ENCODE data around the gene ZC3H13. TPM values are rescaled to one million over a fixed set of nuclear protein-coding genes. Genes with fewer than 3 reads are reported as not detected.

Gene ZC3H13
- total RNA-seq, 6 experiments from 2014 or later = 31.8 to 40.1 (median 35.6) TPM

- no peak for DNase-seq
- no peaks in the 10 kb centered on the region for H3K36me3 Mint-ChIP-seq (ENCODE audit: low read depth)
- H3K4me1 Mint-ChIP-seq (ENCODE audit: low read depth) = peaks cover 35% of the 10 kb centered on the region
- peaks cover 3% of the 10 kb centered on the region for H3K27me3 Mint-ChIP-seq (ENCODE audit: insufficient read depth)
- TF ChIP-seq CTCF (IDR thresholded peaks at IDR 0.05) = no peak
- peak overlapping the region; percentile 98 for H3K27ac Mint-ChIP-seq
- H3K4me3 Mint-ChIP-seq = peak overlapping the region; percentile 96
- H3K9me3 Mint-ChIP-seq = no peaks in the 10 kb centered on the region
Observed at GRCh38 chr13:46051968-46052318, 603 bp downstream of the ZC3H13 start.

DNA sequence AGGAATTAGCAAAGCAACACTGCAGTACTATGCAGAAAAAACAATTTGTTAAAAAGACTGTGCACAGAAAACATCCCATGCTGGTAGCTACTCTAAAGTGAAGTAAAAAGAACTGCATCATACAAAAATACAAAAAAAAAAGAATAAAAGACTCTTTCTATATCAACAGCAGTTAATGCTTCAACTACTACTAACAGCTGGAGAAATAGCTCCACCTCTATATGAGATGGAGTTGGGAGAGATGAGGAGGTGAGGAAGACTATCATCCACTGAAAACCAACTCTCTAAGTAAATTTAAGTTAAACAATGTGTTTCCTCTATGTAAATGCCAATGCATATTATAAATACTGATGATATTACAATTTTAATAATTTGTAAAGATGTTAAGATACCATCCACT, 1.8 kb downstream of the ZC3H13 start:
- TF ChIP-seq CTCF (IDR thresholded peaks at IDR 0.05) = no peak
- Mint-ChIP-seq H3K9me3 (no peaks in the 10 kb centered on the region), H3K4me3 (peak overlapping the region; percentile 96), H3K4me1 (ENCODE audit: low read depth) (peaks cover 28% of the 10 kb centered on the region), H3K27me3 (ENCODE audit: insufficient read depth) (peaks cover 3% of the 10 kb centered on the region), H3K36me3 (ENCODE audit: low read depth) (no peaks in the 10 kb centered on the region), H3K27ac (no peak overlapping the region)
- no peak for DNase-seq

GRCh38 chr13:46045424-46045823, 7.1 kb downstream of the ZC3H13 start:
- peaks cover 25% of the 10 kb centered on the region for H3K4me1 Mint-ChIP-seq (ENCODE audit: low read depth)
- H3K27me3 Mint-ChIP-seq (ENCODE audit: insufficient read depth) = no peaks in the 10 kb centered on the region
- no peak overlapping the region for H3K4me3 Mint-ChIP-seq
- no peak overlapping the region for H3K27ac Mint-ChIP-seq
- H3K9me3 Mint-ChIP-seq = no peaks in the 10 kb centered on the region
- no peak for TF ChIP-seq CTCF (IDR thresholded peaks at IDR 0.05)
- DNase-seq = no peak
- H3K36me3 Mint-ChIP-seq (ENCODE audit: low read depth) = peaks cover 9% of the 10 kb centered on the region; the same call in 1 of the 2 replicates

DNA sequence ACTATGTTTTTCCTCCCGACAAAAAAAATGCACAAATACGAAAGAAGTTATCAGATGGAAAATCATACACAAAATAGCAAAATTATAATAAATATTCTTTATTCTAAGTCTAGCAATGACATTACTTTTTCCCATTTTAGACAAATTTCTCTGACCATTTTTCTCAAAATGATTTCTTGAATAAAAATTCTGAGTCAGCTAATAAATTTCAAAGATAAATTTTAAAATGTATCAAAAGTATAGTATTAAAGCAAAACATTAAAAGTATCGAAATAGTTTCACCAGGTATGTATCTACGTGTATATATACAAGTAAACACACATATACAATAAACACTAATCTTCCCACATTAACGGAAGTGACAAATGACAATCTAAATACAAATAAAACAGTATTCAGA, 8.9 kb downstream of the ZC3H13 start:
- Mint-ChIP-seq H3K36me3 (ENCODE audit: low read depth) (peaks cover 10% of the 10 kb centered on the region; the same call in 1 of the 2 replicates), H3K27me3 (ENCODE audit: insufficient read depth) (no peaks in the 10 kb centered on the region), H3K27ac (no peak overlapping the region), H3K9me3 (no peaks in the 10 kb centered on the region), H3K4me1 (ENCODE audit: low read depth) (peaks cover 29% of the 10 kb centered on the region), H3K4me3 (no peak overlapping the region)
- no peak for TF ChIP-seq CTCF (IDR thresholded peaks at IDR 0.05)
- no peak for DNase-seq

GRCh38 chr13:46041419-46041839, 11.1 kb downstream of the ZC3H13 start:
- H3K4me3 Mint-ChIP-seq = no peak overlapping the region
- no peaks in the 10 kb centered on the region for H3K27me3 Mint-ChIP-seq (ENCODE audit: insufficient read depth)
- no peak for TF ChIP-seq CTCF (IDR thresholded peaks at IDR 0.05)
- H3K27ac Mint-ChIP-seq = peak overlapping the region; percentile 57; the same call in 1 of the 2 replicates
- H3K9me3 Mint-ChIP-seq = no peaks in the 10 kb centered on the region
- peaks cover 29% of the 10 kb centered on the region for H3K4me1 Mint-ChIP-seq (ENCODE audit: low read depth)
- DNase-seq = peak; percentile 35
- H3K36me3 Mint-ChIP-seq (ENCODE audit: low read depth) = peaks cover 17% of the 10 kb centered on the region

GRCh38 chr13:46040763-46041162, 11.8 kb downstream of the ZC3H13 start:
- H3K4me3 Mint-ChIP-seq = no peak overlapping the region
- TF ChIP-seq CTCF (IDR thresholded peaks at IDR 0.05) = no peak
- DNase-seq = no peak
- H3K27me3 Mint-ChIP-seq (ENCODE audit: insufficient read depth) = no peaks in the 10 kb centered on the region
- peaks cover 24% of the 10 kb centered on the region for H3K36me3 Mint-ChIP-seq (ENCODE audit: low read depth)
- no peak overlapping the region for H3K27ac Mint-ChIP-seq
- H3K9me3 Mint-ChIP-seq = no peaks in the 10 kb centered on the region
- H3K4me1 Mint-ChIP-seq (ENCODE audit: low read depth) = peaks cover 29% of the 10 kb centered on the region

Data from HFFc6 (cell line).